GM20431 (cell line): ENCODE data around the gene WDR18.

Experiments
- in situ Hi-C: fragments of 300-500 bp; cut with MseI, MboI; formaldehyde crosslinking; loops from one replicate; pipeline ENCODE4 v1.15.0; 2020; ENCODE audit warnings: low sequenced_read_pairs; ENCODE audit not compliant: unreplicated experiment

Gene WDR18

DNA sequence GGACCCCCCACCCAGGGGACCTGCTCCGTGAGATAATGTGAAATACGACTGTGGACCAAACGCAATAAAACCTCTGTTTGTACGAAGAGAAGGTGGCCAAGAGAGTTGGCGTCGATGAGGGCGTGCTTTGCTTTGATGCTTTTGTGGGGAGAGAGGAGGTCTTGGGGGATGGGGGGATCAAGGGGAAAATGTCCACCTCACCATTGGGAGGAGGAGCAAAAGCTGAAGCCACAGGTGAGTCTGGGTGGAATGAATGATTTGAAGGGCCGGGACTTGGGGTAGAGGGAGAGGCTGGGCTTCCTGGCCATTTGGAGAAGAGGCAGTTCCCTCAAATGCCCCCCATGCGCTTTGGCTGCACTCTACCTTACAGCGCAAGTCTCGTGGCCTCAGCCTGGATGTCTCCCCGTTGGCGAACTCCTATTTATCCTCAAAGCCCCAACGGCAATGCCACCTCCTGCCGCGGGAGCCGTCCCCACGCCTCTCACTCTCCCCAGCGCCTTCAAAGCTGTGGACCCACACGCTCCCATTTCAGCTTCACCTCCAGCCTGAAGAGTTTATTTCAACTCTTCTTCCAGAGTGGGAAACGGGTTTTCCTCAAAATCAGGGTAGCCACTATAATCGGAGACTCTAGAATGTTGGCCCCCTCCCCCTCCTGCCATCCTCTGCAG is 55.0 kb downstream of the WDR18 start:
- in situ Hi-C loops, result no loop called here

DNA sequence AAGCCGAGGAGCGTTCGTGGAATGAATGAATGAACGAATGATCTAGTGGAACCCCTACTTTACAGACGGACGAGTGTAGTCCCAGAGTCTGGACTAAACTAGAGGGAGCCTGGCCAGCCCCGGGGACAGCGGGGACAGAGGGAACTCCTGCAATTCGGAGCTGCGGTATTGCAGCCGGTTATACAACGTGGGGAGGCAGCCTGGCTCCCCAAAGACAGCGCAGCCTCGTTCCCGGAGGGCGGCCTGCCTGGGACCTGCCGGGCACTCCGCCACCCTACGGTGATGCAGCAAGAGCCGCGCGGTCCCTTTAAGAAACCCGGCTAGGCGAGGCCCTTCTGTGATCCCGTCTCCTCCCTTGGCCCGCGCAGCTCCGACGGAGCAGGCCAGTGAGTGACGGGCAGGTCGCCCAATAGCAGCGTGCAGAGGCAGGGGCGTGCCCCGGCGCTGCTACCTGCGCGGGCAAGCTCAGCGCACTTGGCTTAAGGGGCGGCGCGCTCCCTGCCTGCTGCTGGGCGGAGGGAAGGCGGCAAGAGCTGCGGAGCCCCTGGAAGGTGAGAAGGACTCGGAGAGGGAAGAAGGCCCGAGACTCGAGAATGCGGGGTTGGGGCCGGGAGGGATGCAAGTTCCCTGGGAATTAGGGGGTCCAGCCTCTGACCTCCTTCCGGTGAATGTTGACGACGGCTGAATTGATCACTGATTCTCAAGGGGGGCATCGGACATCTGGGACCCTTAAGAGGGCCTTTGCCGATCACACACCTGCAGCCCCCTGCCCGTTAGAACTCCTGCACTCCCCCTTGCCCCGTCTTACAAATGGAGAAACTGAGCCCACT is 55.7 kb downstream of the WDR18 start, which contains the start of gene ABCA7:
ABCA7 (plus strand) TSS at position 462 of the 830 bp plus-strand sequence. CDS start 1,255 bp downstream, outside the sequence.
- in situ Hi-C loops, result no loop called here

DNA sequence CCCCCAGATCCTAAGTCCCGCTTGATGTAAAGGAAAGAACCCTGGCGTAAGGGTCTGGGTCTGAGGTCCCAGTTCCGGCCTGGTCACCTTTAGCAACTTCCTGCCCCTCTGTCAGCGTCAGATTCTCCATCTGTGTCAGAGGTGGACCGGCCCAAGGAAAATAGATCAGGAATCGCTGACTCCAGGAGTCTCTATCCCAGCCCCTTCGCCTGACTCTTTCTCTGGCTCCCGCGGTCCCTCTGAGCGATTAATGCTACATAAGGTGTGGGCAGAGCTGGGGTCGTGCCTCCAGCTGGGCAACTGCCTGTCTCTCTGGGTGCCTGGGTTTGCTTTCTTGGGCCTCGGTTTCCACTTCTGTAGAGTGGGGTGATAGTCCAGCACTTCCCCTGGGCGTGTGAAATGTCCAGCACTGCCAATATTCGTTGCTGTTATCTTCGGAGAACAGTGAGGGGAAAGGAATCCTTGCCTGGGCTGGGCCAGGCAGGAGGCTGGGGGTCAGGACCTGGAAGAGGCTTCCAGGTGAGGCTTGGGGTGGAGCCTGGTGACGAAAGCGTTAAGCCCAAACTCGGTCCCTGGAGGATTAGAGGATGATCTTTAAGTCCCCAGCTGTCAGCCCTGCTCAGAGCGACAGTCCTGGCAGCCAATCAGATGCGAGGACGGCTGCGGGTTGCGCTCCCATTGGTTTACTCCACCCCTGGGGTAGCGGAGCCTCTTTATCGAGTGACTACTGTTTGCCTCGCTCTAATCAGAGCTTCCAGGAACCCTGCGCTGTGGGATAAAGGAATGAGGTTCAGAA is 56.5 kb downstream of the WDR18 start:
- in situ Hi-C loops, result no loop called here

DNA sequence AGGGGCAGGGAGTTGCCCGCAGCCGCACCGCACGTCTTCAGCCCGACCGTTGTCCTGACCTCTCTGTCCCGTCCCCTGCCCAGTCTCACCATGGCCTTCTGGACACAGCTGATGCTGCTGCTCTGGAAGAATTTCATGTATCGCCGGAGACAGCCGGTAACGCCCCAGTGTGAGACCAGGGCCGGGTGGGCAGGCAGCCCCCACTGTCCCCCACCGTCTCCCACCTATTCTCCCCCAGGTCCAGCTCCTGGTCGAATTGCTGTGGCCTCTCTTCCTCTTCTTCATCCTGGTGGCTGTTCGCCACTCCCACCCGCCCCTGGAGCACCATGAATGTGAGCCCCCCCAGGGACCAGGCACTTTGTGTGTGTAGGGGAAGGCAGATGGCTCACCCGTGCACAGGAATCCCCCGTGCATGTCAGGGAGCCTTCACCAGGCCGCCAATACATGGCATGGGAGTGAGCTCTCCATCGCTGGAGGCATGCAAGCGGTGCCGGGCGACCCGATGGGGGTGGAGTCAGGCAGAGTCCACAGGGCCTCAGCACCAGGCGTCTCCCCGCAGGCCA is 57.2 kb downstream of the WDR18 start:
- in situ Hi-C loops, result no loop called here

DNA sequence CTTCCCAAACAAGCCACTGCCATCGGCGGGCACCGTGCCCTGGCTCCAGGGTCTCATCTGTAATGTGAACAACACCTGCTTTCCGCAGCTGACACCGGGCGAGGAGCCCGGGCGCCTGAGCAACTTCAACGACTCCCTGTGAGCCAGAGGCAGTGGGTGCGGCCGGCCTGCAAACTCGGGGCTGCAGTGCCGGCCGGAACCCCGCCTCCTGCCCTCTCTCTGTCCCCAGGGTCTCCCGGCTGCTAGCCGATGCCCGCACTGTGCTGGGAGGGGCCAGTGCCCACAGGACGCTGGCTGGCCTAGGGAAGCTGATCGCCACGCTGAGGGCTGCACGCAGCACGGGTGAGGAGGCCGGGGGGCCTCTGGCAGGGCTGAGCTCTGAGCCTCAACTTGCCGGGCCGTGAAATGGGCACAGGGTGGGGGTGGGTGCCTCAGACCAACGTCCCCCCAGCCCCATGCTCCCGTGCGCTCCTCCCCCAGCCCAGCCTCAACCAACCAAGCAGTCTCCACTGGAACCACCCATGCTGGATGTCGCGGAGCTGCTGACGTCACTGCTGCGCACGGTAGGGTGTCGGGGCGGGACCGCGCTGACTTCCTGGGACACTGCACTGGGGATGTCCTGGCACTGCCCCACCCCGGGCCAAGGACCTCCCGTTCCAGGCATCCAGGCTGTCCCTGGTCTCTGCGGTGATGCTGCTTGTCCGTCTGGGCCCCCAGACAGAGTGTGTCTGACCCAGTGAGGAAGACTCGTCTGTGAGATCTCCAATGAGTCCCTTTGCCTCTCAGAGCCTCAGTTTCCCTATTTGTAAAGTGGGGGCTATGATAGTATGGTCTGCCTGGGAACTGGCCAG is 57.9 kb downstream of the WDR18 start:
- in situ Hi-C loops, result no loop called here

DNA sequence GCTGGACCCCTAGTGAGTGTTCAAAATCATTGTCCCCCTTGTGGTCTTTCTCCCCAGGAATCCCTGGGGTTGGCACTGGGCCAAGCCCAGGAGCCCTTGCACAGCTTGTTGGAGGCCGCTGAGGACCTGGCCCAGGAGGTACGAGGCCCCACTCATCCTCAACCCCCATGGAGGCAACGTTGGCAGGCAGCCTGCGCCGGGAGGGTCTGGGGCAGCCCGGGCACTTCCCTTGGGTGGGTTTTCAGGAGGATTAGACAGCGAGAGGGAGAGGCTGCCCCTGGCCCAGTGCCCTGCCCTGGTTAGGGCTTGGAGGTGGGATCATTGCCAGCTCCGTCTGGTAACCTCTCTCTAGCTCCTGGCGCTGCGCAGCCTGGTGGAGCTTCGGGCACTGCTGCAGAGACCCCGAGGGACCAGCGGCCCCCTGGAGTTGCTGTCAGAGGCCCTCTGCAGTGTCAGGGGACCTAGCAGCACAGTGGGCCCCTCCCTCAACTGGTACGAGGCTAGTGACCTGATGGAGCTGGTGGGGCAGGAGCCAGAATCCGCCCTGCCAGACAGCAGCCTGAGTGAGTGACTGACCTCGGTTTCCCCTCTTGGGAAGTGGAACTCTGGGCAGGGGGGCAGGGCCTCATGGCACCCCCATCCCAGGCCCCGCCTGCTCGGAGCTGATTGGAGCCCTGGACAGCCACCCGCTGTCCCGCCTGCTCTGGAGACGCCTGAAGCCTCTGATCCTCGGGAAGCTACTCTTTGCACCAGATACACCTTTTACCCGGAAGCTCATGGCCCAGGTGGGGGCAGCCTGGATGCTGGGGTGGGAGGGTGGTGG is 58.8 kb downstream of the WDR18 start:
- in situ Hi-C loops, result no loop called here
